GM12878 (cell line): ENCODE data around the gene MIAT. TPM values are rescaled to one million over a fixed set of nuclear protein-coding genes. Genes with fewer than 3 reads are reported as not detected.

ENCODE experiments used
- BCLAF1 ChIP-seq: fragments of 450-650 bp; IDR thresholded peaks from 2 replicates; pipeline ENCODE4 v1.6.1; 2017; ENCODE audit warnings: antibody characterized with exemption, mild to moderate bottlenecking, moderate library complexity
- BMI1 ChIP-seq: fragments of 450-650 bp; IDR thresholded peaks from 2 replicates; pipeline ENCODE4 v1.6.1; 2016; ENCODE audit warnings: mild to moderate bottlenecking, moderate library complexity, borderline replicate concordance
- CBFB ChIP-seq: IDR thresholded peaks from 2 replicates; pipeline ENCODE4 v1.6.1; 2016; ENCODE audit warnings: antibody characterized with exemption, low read depth
- CHD1 ChIP-seq: IDR thresholded peaks from 2 replicates; pipeline ENCODE4 v1.6.1; 2012; ENCODE audit warnings: low read depth, low read length, improper control_type of control experiment
- EP300 ChIP-seq, 2 experiments: fragments of 150-350 bp in 1 of 2; IDR thresholded peaks; 2 replicates each; pipeline ENCODE4 v1.6.1; 2011 to 2012; ENCODE audit warnings: low read depth in 2 of 2, low read length in 2 of 2, borderline replicate concordance in 1 of 2, improper control_type of control experiment in 1 of 2, inconsistent platforms in 1 of 2; ENCODE audit not compliant: control insufficient read depth in 1 of 2
- EZH2 ChIP-seq: IDR thresholded peaks from 2 replicates; pipeline ENCODE4 v1.6.1; 2012; ENCODE audit warnings: low read depth, mild to moderate bottlenecking, control low read depth, inconsistent platforms, low read length, borderline replicate concordance; ENCODE audit not compliant: control insufficient read depth
- GATAD2B ChIP-seq: fragments of 450-650 bp; conservative IDR thresholded peaks from 2 replicates; pipeline ENCODE4 v1.6.1; 2017; ENCODE audit warnings: low read depth, mild to moderate bottlenecking, moderate library complexity
- HDGF ChIP-seq: fragments of 450-650 bp; IDR thresholded peaks from 2 replicates; pipeline ENCODE4 v1.6.1; 2016; ENCODE audit warnings: antibody characterized with exemption
- IKZF1 ChIP-seq: fragments of 450-650 bp; conservative IDR thresholded peaks from 2 replicates; pipeline ENCODE4 v1.6.1; 2017; ENCODE audit warnings: antibody characterized with exemption, mild to moderate bottlenecking
- KAT2A ChIP-seq: conservative IDR thresholded peaks from 2 replicates; pipeline ENCODE4 v1.6.1; 2011; ENCODE audit warnings: low read depth, low read length; ENCODE audit not compliant: control insufficient read depth
- MLLT1 ChIP-seq: fragments of 450-650 bp; IDR thresholded peaks from 2 replicates; pipeline ENCODE4 v1.6.1; 2016; ENCODE audit warnings: mild to moderate bottlenecking
- MTA3 ChIP-seq: IDR thresholded peaks from 2 replicates; pipeline ENCODE4 v1.6.1; 2012; ENCODE audit warnings: low read length, inconsistent platforms, borderline replicate concordance
- MXI1 ChIP-seq: fragments of 150-350 bp; IDR thresholded peaks from 2 replicates; pipeline ENCODE4 v1.6.1; 2011; ENCODE audit warnings: low read depth, mild to moderate bottlenecking, inconsistent platforms, low read length, improper control_type of control experiment
- RAD21 ChIP-seq: IDR thresholded peaks from 2 replicates; pipeline ENCODE4 v1.6.1; 2011; ENCODE audit warnings: mild to moderate bottlenecking, low read depth, low read length, moderate library complexity; ENCODE audit not compliant: insufficient read depth
- RBBP5 ChIP-seq: fragments of 200-600 bp; sonication (generic); conservative IDR thresholded peaks from 2 replicates; pipeline ENCODE4 v1.6.1; 2016
- SIX5 ChIP-seq: IDR thresholded peaks from 2 replicates; pipeline ENCODE4 v1.6.1; 2011; ENCODE audit warnings: mild to moderate bottlenecking, low read depth, low read length, moderate library complexity; ENCODE audit not compliant: severe bottlenecking
- SMARCA5 ChIP-seq: fragments of 450-650 bp; IDR thresholded peaks from 2 replicates; pipeline ENCODE4 v1.6.1; 2017; ENCODE audit warnings: mild to moderate bottlenecking
- SMC3 ChIP-seq: IDR thresholded peaks from 2 replicates; pipeline ENCODE4 v1.6.1; 2011; ENCODE audit warnings: low read length, improper control_type of control experiment, borderline replicate concordance
- SREBF1 ChIP-seq: IDR thresholded peaks from 2 replicates; pipeline ENCODE4 v1.6.1; 2012; ENCODE audit warnings: mild to moderate bottlenecking, low read length
- STAT3 ChIP-seq: IDR thresholded peaks from 2 replicates; pipeline ENCODE4 v1.6.1; 2011; ENCODE audit warnings: low read depth, low read length, improper control_type of control experiment
- SUZ12 ChIP-seq: fragments of 200-600 bp; sonication (generic); IDR thresholded peaks from one replicate; pipeline ENCODE4 v1.6.1; 2018; ENCODE audit warnings: antibody characterized with exemption, mild to moderate bottlenecking; ENCODE audit not compliant: unreplicated experiment
- TBL1XR1 ChIP-seq: IDR thresholded peaks from 2 replicates; pipeline ENCODE4 v1.6.1; 2012; ENCODE audit warnings: low read depth, low read length, improper control_type of control experiment
- ZBTB33 ChIP-seq: fragments of 450-650 bp; IDR thresholded peaks from 2 replicates; pipeline ENCODE4 v1.6.1; 2017; ENCODE audit warnings: mild to moderate bottlenecking
- ZNF384 ChIP-seq: IDR thresholded peaks from 2 replicates; pipeline ENCODE4 v1.6.1; 2012; ENCODE audit warnings: low read depth, mild to moderate bottlenecking, low read length, improper control_type of control experiment, borderline replicate concordance
- ZNF622 ChIP-seq: fragments of 450-650 bp; IDR thresholded peaks from 2 replicates; pipeline ENCODE4 v1.6.1; 2017; ENCODE audit warnings: mild to moderate bottlenecking, inconsistent platforms
- polyA plus RNA-seq, 11 experiments: library from polyadenylated mRNA; depleted of rRNA in 4 of 11; unstranded in 6 of 11; stranded (reverse) in 5 of 11; fragments of >200 nt; fragmentation: Nextera tagmentation in 4 of 11; fragmentation: Illumina TruSeq in 1 of 11; extraction: Ambion mirVana in 4 of 11; extraction: Trizol in 1 of 11; gene quantifications; 1 replicate in 1 of 11; 2 replicates in 10 of 11; pipeline versions ENCODE4 v1.2.1 to v1.2.3, GENCODE V29; 2011 to 2016; ENCODE audit warnings: inconsistent platforms in 2 of 11, missing spikeins in 2 of 11, low read depth in 1 of 11
- total RNA-seq, 4 experiments: library from RNA; depleted of rRNA in 3 of 4; stranded (reverse); fragments of >200 nt in 3 of 4; fragmentation: Illumina TruSeq in 1 of 4; extraction: Trizol in 1 of 4; gene quantifications; 2 replicates each; pipeline versions ENCODE4 v1.2.1 to v1.2.3, GENCODE V29; 2013 to 2021

MIAT gene
- total and polyA plus RNA-seq, 10 of the 15 experiments (the other 5 are each of a cell fraction or from before 2014, with no cell fraction given), result 0.39 to 13.7 (median 4.6) TPM

GRCh38 chr22:26658671-26659478 lies 1.5 kb downstream of the MIAT start (continued):
- no peak for TF ChIP-seq BCLAF1
- TF ChIP-seq HDGF, result no peak
- no peak for TF ChIP-seq BMI1
- no peak for TF ChIP-seq CBFB
- no peak for TF ChIP-seq EP300 (IDR thresholded peaks at IDR 0.05; ENCODE audit: borderline replicate concordance in 1 of 2, control insufficient read depth in 1 of 2, low read depth in 2 of 2, low read length in 2 of 2)
- no peak for TF ChIP-seq ZNF384
- TF ChIP-seq EZH2, result no peak
- TF ChIP-seq MLLT1, result no peak
- no peak for TF ChIP-seq TBL1XR1
- no peak for TF ChIP-seq SUZ12
- 0 out of 2 replicates have a peak, but pooled peaks have one; percentile 46 for TF ChIP-seq GATAD2B
- no peak for TF ChIP-seq RBBP5
- TF ChIP-seq SREBF1, result no peak
- TF ChIP-seq RAD21, result no peak
- TF ChIP-seq ZNF622, result no peak
- 0 out of 2 replicates have a peak, but pooled peaks have one; percentile 39 for TF ChIP-seq MXI1
- no peak for TF ChIP-seq KAT2A
- no peak for TF ChIP-seq ZBTB33
- TF ChIP-seq SIX5, result no peak
- no peak for TF ChIP-seq MTA3
- no peak for TF ChIP-seq CHD1
- no peak for TF ChIP-seq STAT3
- peak; percentile 85 for TF ChIP-seq IKZF1
- TF ChIP-seq SMC3, result no peak
- TF ChIP-seq SMARCA5, result no peak
